GM12878 (cell line): ENCODE data around the gene RNMT. TPM values are rescaled to one million over a fixed set of nuclear protein-coding genes. Genes with fewer than 3 reads are reported as not detected.
"Not testable (repeated sequence)": the region's sequence is repeated elsewhere in the genome, so short reads cannot be mapped to it uniquely, and the experiment has no call there.

Experiments used
- ATAC-seq: fragments of 200-7000 bp; cut with Tn5 transposase; 3 replicates; pipeline ENCODE4 v1.9.1; 2020; ENCODE audit warnings: mild to moderate bottlenecking, moderate library complexity
- BruUV-seq: library from RNA; stranded (reverse); fragments of 400-500 nt; replicated peaks from 2 replicates; lab custom pipeline; 2021; lab: Mats Ljungman, UMichigan
- CTCF ChIA-PET: fragments of 300-600 bp; sonication (Branson Sonifier 250); formaldehyde crosslinking; extraction: SDS; loops from one replicate; lab custom pipeline; 2021; ENCODE audit warnings: inconsistent platforms; lab: Yijun Ruan, JAX
- POLR2A ChIA-PET: fragments of 350-600 bp; formaldehyde crosslinking; extraction: SDS; loops from one replicate; lab custom pipeline; 2021; ENCODE audit warnings: inconsistent platforms; lab: Charles Lee
- RAD21 ChIA-PET: fragments of 300-600 bp; sonication (Branson Sonifier 250); formaldehyde crosslinking; loops from one replicate; lab custom pipeline; 2023; ENCODE audit warnings: antibody characterized with exemption; ENCODE audit not compliant: unreplicated experiment; lab: Charles Lee
- SMC1A ChIA-PET: fragments of 300-600 bp; sonication (Branson Sonifier 250); formaldehyde crosslinking; loops from one replicate; lab custom pipeline; 2023; ENCODE audit not compliant: unreplicated experiment, uncharacterized antibody; lab: Charles Lee
- DNase-seq: peaks from one replicate; pipeline ENCODE4 v3.0.0-alpha.2; 2011; ENCODE audit warnings: low read depth, low spot score
- FAIRE-seq: peaks from 3 replicates; lab custom pipeline; 2011; peaks lifted over from hg19 to GRCh38; lab: Jason Lieb, UNC
- H2AFZ ChIP-seq: 2 replicates; pipeline ENCODE4 v1.6.0; 2011; ENCODE audit warnings: low read depth, low read length, control low read depth; ENCODE audit not compliant: control insufficient read depth
- H3K27ac ChIP-seq: 2 replicates; pipeline ENCODE4 v1.5.1; 2011; ENCODE audit warnings: control low read depth; ENCODE audit not compliant: control insufficient read depth, insufficient read depth
- H3K27me3 ChIP-seq, 2 experiments: replicated peaks in 1 of 2; 2 replicates each; pipeline versions ENCODE4 v1.6.0 to v1.6.1; 2011; ENCODE audit warnings: low read length in 1 of 2; ENCODE audit not compliant: control insufficient read depth in 2 of 2, insufficient read depth in 2 of 2
- H3K36me3 ChIP-seq, 2 experiments: 2 replicates each; pipeline ENCODE4 v1.5.1; 2011; ENCODE audit warnings: low read length in 1 of 2; ENCODE audit not compliant: control insufficient read depth in 2 of 2, insufficient read depth in 2 of 2
- H3K4me1 ChIP-seq: 2 replicates; pipeline ENCODE4 v1.6.1; 2011; ENCODE audit warnings: mild to moderate bottlenecking, low read length, moderate library complexity, mixed read lengths; ENCODE audit not compliant: control insufficient read depth, insufficient read depth
- H3K4me2 ChIP-seq: 2 replicates; pipeline ENCODE4 v1.6.0; 2011; ENCODE audit warnings: control low read depth; ENCODE audit not compliant: control insufficient read depth, insufficient read depth
- H3K4me3 ChIP-seq: fragments of 200-600 bp; sonication (generic); 2 replicates; pipeline ENCODE4 v1.5.1; 2016
- H3K79me2 ChIP-seq: 2 replicates; pipeline ENCODE4 v1.6.0; 2011; ENCODE audit warnings: low read length; ENCODE audit not compliant: control insufficient read depth, insufficient read depth
- H3K9ac ChIP-seq: 2 replicates; pipeline ENCODE4 v1.8.0; 2011; ENCODE audit warnings: low read length, control low read depth, mixed read lengths; ENCODE audit not compliant: control insufficient read depth, insufficient read depth
- H3K9me3 ChIP-seq: replicated peaks from 3 replicates; pipeline ENCODE4 v1.5.1; 2011; ENCODE audit warnings: mild to moderate bottlenecking, low read length; ENCODE audit not compliant: control insufficient read depth, insufficient read depth
- H4K20me1 ChIP-seq: 2 replicates; pipeline ENCODE4 v1.6.0; 2011; ENCODE audit not compliant: control insufficient read depth, insufficient read depth
- BMI1 ChIP-seq: fragments of 450-650 bp; IDR thresholded peaks from 2 replicates; pipeline ENCODE4 v1.6.1; 2016; ENCODE audit warnings: mild to moderate bottlenecking, moderate library complexity, borderline replicate concordance
- ESRRA ChIP-seq: IDR thresholded peaks from 2 replicates; pipeline ENCODE4 v1.6.1; 2012; ENCODE audit warnings: mild to moderate bottlenecking, low read length, improper control_type of control experiment
- GATAD2B ChIP-seq: fragments of 450-650 bp; conservative IDR thresholded peaks from 2 replicates; pipeline ENCODE4 v1.6.1; 2017; ENCODE audit warnings: low read depth, mild to moderate bottlenecking, moderate library complexity
- IKZF1 ChIP-seq: fragments of 450-650 bp; conservative IDR thresholded peaks from 2 replicates; pipeline ENCODE4 v1.6.1; 2017; ENCODE audit warnings: antibody characterized with exemption, mild to moderate bottlenecking
- KLF5 ChIP-seq: fragments of 450-650 bp; IDR thresholded peaks from 2 replicates; pipeline ENCODE4 v1.6.1; 2014; ENCODE audit warnings: mild to moderate bottlenecking; ENCODE audit not compliant: partially characterized antibody
- POLR2AphosphoS5 ChIP-seq: IDR thresholded peaks from 2 replicates; pipeline ENCODE4 v1.6.1; 2011; ENCODE audit warnings: mild to moderate bottlenecking, low read length, inconsistent platforms
- RCOR1 ChIP-seq: conservative IDR thresholded peaks from 2 replicates; pipeline ENCODE4 v1.6.1; 2012; ENCODE audit warnings: low read depth, low read length, improper control_type of control experiment
- RELA ChIP-seq: fragments of 450-650 bp; IDR thresholded peaks from 2 replicates; pipeline ENCODE4 v1.8.0; 2014; ENCODE audit warnings: borderline replicate concordance; ENCODE audit not compliant: partially characterized antibody
- SIN3A ChIP-seq: IDR thresholded peaks from 2 replicates; pipeline ENCODE4 v1.6.1; 2012; ENCODE audit warnings: low read depth, low read length, improper control_type of control experiment
- STAT3 ChIP-seq: IDR thresholded peaks from 2 replicates; pipeline ENCODE4 v1.6.1; 2011; ENCODE audit warnings: low read depth, low read length, improper control_type of control experiment
- TBL1XR1 ChIP-seq: IDR thresholded peaks from 2 replicates; pipeline ENCODE4 v1.6.1; 2012; ENCODE audit warnings: low read depth, low read length, improper control_type of control experiment
- USF1 ChIP-seq: IDR thresholded peaks from 2 replicates; pipeline ENCODE4 v1.6.1; 2011; ENCODE audit warnings: borderline replicate concordance, low read depth, mild to moderate bottlenecking, moderate library complexity, mixed read lengths, low read length; ENCODE audit not compliant: insufficient read depth; ENCODE audit errors: extremely low read length
- WRNIP1 ChIP-seq: IDR thresholded peaks from 2 replicates; pipeline ENCODE4 v1.6.1; 2011; ENCODE audit warnings: low read depth, low read length, improper control_type of control experiment, borderline replicate concordance
- ZBTB4 ChIP-seq: fragments of 450-650 bp; formaldehyde crosslinking; IDR thresholded peaks from 2 replicates; pipeline ENCODE4 v1.4.0; 2022; ENCODE audit warnings: mild to moderate bottlenecking, moderate library complexity
- ZNF622 ChIP-seq: fragments of 450-650 bp; IDR thresholded peaks from 2 replicates; pipeline ENCODE4 v1.6.1; 2017; ENCODE audit warnings: mild to moderate bottlenecking, inconsistent platforms
- ZSCAN29 ChIP-seq: fragments of 450-650 bp; IDR thresholded peaks from 2 replicates; pipeline ENCODE4 v1.6.1; 2017; ENCODE audit warnings: mild to moderate bottlenecking, moderate library complexity
- WGBS: methylation state at CpG from one replicate; pipeline ENCODE4 v1.1.6; 2016; ENCODE audit warnings: low lambda C conversion rate; ENCODE audit not compliant: insufficient replicate concordance, insufficient coverage; ENCODE audit errors: missing lambda C conversion rate; 5-methylcytosine and 5-hydroxymethylcytosine counted together
- in situ Hi-C: fragments of 300-500 bp; cut with MboI; formaldehyde crosslinking; loops from 9 replicates; pipeline ENCODE4 v1.14.3; 2018; ENCODE audit warnings: mixed read lengths
- intact Hi-C: fragments of 100-400 bp; cut with micrococcal nuclease; formaldehyde crosslinking; loops from one replicate; pipeline ENCODE4 v1.14.2; 2022; ENCODE audit not compliant: unreplicated experiment
- polyA plus RNA-seq, 11 experiments: library from polyadenylated mRNA; depleted of rRNA in 4 of 11; unstranded in 6 of 11; stranded (reverse) in 5 of 11; fragments of >200 nt; fragmentation: Nextera tagmentation in 4 of 11; fragmentation: Illumina TruSeq in 1 of 11; extraction: Ambion mirVana in 4 of 11; extraction: Trizol in 1 of 11; gene quantifications; 1 replicate in 1 of 11; 2 replicates in 10 of 11; pipeline versions ENCODE4 v1.2.1 to v1.2.3, GENCODE V29; 2011 to 2016; ENCODE audit warnings: inconsistent platforms in 2 of 11, missing spikeins in 2 of 11, low read depth in 1 of 11
- total RNA-seq, 4 experiments: library from RNA; depleted of rRNA in 3 of 4; stranded (reverse); fragments of >200 nt in 3 of 4; fragmentation: Illumina TruSeq in 1 of 4; extraction: Trizol in 1 of 4; gene quantifications; 2 replicates each; pipeline versions ENCODE4 v1.2.1 to v1.2.3, GENCODE V29; 2013 to 2021

Gene RNMT
- total and polyA plus RNA-seq, 10 of the 15 experiments (the other 5 are each of a cell fraction or from before 2014, with no cell fraction given) = 18.1 to 63.2 (median 38.8) TPM

DNA sequence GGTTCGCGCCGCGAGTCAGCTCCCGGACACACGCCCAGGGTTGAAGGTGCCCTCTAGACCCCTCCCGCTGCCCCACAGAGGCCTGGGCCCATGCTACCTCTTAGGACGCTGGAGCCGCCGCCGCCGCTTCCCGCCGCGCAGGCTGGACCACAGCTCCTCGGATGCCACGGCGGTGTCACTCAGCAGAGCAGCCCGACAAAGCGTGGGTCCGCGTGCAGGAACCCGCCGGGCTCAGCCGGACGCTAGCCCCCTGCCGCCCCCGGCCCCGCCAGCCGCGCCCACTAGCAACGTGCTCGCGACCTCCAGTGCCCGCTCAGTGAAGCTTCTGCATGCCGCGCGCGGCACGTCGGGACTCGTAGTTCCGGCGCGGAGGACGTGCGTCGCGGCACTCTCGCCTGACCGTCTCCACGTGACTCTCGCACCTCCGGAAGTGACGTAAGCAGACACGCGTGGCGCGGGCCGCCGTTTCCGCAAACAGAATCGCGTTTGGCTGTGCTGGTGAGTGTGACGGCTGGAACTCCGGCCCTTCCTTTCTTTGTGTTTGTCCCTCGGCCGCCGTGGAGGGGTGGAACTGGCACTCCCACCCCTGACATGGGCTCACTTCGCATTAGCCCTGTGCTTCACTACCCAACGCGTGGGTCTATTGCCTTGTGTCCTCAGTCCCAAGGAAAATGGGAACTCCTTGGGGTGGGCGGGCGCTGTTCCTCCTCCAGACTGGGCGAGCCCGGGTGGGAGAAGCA, at the start of gene RNMT, which contains the start of gene FAM210A (continued):
- TF ChIP-seq ZBTB4 = no peak
- TF ChIP-seq SIN3A = peak; percentile 95
- TF ChIP-seq ZSCAN29 = no peak
- TF ChIP-seq STAT3 = no peak
- no peak for TF ChIP-seq ESRRA
- no peak for TF ChIP-seq ZNF622
- TF ChIP-seq BMI1 = no peak
- peak; percentile 99 for TF ChIP-seq USF1
- peak; percentile 92 for TF ChIP-seq IKZF1
- no peak; the same call in 1 of the 2 replicates for TF ChIP-seq TBL1XR1
- peak; percentile 84 for TF ChIP-seq POLR2AphosphoS5
- TF ChIP-seq RELA = peak; percentile 93
- TF ChIP-seq KLF5 = no peak
- no peak for TF ChIP-seq WRNIP1
- peak; percentile 90 for TF ChIP-seq GATAD2B
- TF ChIP-seq RCOR1 = no peak

DNA sequence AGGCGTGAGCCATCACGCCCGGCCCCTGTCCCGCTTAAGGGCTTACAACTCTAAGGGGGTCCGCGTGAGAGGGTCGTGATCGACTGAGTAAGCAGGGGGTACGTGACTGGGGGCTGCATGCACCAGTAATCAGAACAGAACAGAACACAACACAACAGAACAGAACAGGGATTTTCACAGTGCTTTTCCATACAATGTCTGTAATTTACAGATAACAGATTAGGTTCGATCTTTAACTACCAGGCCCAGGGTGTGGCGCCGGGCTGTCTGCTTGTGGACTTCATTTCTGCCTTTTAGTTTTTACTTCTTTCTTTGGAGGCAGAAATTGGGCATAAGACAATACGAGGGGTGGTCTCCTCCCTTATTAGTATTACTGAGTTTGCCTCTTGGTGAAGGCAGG, 49.1 kb upstream of the RNMT start:
- SMC1A ChIA-PET, H3K9me3 ChIP-seq, POLR2A ChIA-PET, H3K79me2 ChIP-seq, intact Hi-C loops, DNase-seq, H3K4me2 ChIP-seq, H3K27ac ChIP-seq, ATAC-seq, H3K4me3 ChIP-seq, H3K36me3 ChIP-seq, RAD21 ChIA-PET, FAIRE-seq, in situ Hi-C loops, H3K9ac ChIP-seq, H2AFZ ChIP-seq, BruUV-seq, H3K27me3 ChIP-seq, H4K20me1 ChIP-seq: not testable (repeated sequence)
- peaks cover 13% of the 10 kb centered on the region for H3K4me1 ChIP-seq
- 96% methylated on average over 13 of the region's 13 CpGs for WGBS
- CTCF ChIA-PET = interaction anchor here (1.0 kb wide), 1 partner anchor 119 kb away, joined by 4 read pairs; no protein-coding TSS in a partner anchor
